Endometrium (tissue), 2 donors: ENCODE data around the gene STIM2.
"Not testable (repeated sequence)": the region's sequence is repeated elsewhere in the genome, so short reads cannot be mapped to it uniquely, and the experiment has no call there.

Source experiments
- FAIRE-seq: peaks from 2 replicates; lab custom pipeline; 2012; peaks lifted over from hg19 to GRCh38; lab: Jason Lieb, UNC
- donor health status: control.
- donor health status: control.

Gene STIM2

DNA sequence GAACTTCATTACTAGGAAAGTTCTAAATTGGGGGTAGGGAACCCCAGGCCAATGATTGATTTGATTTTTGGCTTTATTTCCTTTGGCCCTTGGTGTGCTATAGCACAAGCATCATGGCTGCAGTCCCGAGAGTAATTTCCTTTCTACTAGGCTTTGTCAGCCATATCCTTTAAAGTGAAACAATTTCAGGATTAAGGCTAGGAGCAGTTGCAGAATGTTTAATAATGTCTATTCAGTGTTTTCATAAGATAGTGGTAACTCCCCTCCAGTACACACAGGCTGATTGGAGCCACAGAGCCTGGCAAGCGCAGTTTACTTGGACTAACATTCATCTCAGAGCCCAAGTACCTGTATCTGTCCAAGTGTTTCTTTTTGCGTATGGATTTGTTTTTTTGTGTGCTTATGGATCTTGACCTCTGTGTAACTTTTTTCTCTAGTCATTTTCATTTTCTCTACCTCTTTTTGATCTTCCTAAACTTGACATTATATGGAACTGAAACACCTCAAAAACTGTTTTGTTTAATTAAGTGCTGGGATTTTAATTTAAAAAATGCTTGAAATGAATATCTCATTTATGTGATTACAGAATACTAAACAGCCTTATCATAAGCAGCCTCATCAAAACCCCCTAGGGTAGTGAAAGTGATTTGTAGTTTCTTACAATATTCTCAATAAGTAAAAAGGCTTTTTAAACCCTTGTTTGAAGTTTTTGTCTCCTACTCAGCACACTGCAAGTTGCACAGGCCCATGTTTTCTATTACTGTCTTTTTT, 7.5 kb downstream of the STIM2 start:
- no peak for FAIRE-seq

DNA sequence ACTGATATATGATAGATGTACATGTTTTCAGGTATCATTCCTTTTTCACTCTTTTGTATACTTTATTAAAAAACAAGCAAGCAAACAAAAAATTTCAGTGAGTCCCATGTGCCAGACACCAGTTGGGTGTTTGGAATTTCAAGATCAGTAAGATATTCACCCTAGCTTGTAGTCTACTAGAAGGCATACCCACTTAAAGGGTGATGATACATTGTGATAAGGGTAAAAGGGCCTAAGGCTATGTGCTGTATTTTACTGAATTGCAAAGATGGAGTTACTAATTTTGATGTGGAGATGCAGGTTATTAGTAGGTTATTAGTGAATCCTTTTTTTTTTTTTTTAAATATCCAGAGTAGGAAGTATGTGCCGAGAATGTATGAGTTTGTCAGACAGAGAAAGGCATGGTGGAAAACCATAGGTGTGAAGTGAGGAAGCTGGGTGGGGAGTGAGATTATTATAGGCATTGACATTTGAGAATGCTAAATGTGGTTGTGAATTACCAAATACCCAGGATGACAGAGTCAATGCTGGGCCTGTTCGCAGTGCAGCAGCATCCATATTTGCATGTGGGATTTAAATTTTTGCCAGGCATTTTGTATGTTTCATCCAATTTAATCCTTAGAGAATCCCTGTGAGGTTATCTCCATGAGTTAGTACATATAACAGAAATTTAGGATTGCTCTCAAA, 10.1 kb downstream of the STIM2 start:
- FAIRE-seq: no peak

DNA sequence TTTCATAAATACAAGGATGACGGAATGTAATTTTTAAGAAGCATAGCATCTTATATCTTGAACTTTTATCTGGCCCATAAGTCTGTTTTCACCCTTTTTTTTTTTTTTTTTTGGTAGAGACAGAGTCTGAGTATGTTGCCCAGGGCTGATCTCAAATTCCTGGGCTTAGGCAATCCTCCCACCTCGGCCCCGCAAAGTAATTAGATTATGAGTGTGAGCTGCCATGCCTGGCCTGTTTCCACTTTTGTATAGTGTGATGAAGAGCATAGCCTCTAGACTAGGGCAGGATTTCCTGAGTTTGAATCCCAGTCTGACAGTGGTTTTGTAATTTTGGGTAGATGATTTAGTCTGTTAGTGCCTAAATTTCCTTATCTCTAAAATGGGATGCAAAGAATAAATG, 11.0 kb downstream of the STIM2 start:
- FAIRE-seq: no peak

DNA sequence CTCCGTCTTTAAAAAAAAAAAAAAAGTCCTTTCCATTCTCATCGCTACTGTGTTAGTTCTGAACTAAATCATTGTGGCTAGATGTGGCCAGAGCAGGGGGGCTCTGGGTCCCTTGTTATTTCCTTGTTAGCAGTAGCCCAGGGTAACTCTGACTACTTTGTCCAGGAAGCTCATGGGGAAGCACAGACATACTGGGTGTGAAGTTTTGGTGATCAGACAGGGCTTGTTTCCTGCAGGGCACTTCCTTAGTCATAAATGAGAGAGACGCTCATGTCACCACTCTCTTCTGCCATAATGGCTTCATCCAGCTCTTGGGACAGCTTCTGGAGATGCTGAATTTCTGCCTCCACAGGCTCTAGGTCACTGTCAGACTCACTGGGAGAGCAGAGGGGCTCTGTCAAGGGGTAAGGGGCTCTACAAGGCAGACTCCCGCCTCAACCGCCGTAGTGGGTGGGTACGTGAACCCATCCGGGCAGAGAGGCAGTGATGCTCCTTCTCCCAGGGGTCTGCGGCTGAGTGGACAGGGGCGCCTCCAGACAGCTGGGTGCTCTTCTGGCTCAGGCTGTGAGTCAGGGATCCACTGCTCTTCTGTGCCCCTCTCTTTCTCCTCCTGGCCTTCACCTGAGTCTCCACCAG, 12.9 kb downstream of the STIM2 start:
- no peak for FAIRE-seq

DNA sequence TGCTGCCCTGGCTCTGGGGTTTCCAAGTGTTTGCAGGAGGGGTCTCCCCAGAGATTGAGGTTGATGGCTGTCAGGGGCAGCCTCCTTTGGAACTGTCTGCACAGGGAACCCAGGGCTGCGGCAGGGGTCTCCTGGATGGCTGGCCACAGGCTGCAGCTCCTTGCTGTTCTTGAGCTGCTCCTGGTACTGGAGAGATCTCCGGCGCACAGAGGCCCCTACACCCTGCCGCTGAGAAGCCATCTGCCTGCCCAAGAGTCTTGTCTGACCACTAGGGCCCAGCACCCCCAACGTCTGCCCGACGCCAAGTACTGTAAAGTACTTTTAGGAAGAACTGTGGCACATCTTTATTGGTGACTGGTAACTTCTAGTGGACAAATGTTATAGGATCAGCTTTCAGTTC, 13.5 kb downstream of the STIM2 start:
- no peak for FAIRE-seq

DNA sequence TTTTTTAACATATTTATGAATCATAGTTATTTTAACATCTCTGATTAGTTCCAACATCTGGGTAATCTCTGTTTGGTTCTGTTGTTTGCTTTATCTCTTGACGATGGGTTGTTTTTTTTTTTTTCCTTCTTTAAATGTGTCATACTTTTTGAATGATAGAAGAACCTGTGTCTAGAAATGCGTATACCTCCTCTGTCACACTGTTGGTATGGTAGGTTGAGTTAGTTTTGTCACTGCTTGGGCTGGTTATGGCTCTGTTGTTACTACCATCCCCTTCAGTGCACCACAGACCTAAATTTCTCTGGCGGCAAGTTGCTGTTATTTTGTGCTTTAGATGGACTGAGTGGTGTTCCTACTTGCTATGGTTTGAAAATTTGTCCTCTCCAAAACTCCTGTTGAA, 16.8 kb downstream of the STIM2 start:
- FAIRE-seq: no peak

DNA sequence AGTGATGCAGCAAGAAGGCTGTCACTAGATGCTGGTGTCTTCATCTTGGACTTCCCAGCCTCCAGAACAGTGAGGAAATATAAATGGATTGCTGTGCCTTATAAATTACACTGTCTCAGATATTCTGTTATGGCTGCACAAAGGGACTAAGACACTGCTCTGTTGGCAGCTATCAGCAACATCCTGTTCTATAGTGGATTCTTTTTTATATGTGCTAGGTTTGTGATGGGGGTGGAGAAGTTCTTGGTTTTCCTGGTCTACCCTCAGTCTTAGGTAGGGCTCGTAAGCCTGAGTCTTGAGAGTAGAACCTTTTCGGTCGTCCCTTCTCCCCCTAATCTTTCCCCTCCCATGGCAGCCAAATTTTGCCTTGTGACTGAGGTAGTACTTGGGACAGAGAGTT, 17.3 kb downstream of the STIM2 start:
- no peak for FAIRE-seq

DNA sequence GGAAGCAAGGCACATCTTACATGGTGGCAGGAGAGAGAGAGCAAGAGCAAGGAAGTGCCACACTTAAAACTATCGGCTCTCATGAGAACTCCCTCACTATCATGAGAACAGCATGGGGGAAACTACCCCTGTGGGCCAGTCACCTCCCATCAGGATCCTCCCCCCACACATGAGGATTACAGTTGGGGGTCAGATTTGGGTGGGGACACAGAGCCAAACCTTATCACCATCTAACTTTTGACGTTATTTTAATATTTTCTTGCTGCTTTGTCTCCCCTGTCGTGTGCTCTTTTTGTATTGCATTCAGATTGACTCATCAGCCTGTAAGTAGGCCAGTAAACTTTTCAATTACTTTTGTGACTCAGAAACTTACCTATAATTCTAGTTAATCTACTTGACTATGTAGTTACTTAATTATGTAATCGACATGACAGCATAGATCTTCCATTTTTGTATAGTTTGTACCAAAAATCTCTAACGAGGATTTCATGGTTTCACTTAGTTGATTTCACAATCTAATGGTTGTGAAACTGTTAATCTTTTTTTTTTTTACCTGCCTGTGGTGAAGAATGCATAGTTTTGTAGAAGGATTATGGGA, 18.3 kb downstream of the STIM2 start:
- no peak for FAIRE-seq

DNA sequence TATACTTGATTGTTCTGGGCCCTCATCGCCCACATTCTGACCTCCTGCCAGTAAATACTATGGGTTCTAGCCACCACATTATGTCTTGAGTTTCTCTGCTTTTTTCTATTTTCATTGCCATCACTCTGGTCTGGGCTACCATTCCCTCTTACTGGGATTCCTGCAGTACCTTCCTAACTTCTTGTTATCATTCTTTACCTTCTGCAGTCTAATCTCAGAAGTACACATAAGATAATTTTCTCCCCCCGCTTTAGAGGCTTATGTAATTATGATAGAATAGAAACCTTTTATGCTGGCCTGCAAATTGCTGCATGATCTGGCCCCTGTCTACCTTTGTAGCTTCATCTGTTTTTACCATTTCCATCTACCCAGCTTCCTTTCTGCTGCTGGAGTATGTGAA, 19.2 kb downstream of the STIM2 start:
- FAIRE-seq: no peak

DNA sequence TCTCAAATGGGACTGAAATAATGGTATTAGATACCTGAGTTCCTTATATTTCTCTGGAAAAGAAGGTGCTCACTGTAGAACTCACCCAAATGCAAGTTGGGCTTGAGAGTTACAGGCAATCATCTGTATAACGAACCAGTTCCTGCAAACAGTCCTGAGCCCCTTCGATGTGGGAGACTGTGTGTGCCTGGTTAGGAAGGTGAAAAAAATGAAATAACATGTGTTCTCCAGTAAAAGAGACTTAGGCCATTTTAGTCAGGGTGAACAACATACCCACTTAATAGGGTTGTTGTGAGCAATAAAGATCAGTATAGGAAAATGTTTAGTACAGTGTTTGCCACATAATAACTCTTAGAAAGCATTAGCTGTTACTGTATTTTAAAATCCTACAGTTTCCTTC, 23.4 kb downstream of the STIM2 start:
- FAIRE-seq: no peak

DNA sequence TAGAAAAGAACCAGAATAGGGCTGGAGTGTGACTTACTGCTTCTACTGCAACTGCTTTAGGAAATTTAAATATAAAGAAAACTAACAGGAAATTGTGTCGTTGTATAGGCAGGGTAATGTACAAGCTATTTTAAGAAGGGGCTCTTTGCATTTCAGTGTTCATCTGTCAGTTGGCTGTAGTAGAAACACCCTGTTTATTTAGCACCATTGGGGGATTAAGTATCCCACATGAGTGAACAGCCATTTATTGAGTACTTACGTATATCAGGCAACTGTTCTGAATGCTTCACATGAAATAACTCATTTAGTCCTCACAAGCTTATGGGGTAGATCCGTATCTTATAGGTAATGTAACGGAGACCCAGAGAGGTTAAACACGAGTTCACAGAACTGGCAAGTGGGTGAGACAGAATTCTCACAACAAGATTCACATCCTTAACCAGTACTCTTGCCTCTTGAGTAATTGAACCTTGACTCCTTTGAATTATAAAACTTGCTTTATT, 23.9 kb downstream of the STIM2 start:
- FAIRE-seq: no peak

DNA sequence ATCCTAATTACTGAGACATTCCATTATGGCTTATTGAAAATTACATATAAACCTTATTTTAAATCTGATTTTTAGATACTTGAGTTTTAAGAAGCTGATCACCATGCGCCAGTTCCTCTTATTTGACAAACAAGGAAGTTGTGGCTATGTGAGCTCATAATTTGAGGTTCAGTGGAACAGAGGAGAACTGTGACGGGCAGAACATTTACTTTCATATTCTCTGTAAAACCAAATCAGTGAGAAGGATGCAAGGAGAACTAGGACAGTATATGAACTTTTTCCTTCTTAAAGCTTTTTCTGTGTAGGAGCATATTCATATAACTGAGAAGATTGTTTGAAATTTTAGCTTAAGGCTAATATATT, 25.3 kb downstream of the STIM2 start:
- FAIRE-seq: no peak

DNA sequence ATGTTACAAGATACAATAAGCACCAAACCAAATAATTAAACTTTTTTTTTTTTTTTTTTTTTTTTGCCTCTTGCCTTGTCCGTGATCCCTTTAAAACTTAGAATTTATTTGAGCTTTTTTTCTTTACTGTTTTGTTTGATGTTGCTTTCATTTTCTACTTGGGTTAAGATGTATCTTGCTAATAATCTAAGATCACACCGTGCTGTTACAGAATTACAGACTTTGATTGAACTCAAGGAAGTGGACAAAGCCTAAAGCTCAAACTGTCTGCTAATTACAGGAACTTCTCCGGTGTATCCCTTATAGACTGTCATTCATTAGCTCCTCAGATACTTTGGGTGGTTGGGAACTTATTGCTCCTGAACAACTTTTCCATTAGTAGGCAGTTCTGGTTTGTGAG, 26.5 kb downstream of the STIM2 start:
- no peak for FAIRE-seq

DNA sequence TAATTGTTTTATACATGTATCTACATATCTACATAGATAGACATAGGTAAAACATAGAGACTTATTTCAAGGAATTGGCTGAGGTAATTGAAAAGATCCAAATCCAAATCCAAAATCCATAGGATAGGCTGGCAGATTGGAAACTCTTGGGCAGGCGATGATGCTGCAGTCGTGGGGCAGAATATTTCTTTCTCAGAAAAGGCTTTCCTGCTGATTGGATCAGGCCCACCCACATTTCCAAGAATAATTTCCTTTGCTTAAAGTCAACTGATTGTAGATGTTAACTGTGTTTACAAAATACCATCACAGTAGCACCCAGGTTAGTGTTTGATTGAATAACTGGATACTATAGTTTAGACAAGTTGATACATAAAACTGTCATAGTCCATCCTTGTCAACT, 27.2 kb downstream of the STIM2 start:
- no peak for FAIRE-seq

DNA sequence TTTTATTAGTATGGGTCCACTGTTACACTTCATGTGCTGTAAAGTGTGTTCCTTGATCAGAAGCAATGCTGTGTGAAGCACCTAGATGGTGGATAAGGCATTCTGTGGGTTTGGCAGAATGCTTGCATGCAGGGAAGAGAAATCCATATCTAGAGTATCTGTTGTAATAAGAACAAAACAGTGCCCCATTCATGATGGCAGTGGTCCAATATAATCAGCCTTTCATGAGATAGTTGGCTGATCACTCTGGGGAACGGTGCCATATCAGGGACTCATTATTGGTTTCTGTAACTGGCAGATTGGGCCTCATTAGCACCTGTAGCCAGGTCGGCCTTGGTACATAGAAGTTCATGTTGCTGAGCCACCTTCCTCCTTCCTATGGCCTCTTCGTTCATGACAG, 28.7 kb downstream of the STIM2 start:
- no peak for FAIRE-seq

DNA sequence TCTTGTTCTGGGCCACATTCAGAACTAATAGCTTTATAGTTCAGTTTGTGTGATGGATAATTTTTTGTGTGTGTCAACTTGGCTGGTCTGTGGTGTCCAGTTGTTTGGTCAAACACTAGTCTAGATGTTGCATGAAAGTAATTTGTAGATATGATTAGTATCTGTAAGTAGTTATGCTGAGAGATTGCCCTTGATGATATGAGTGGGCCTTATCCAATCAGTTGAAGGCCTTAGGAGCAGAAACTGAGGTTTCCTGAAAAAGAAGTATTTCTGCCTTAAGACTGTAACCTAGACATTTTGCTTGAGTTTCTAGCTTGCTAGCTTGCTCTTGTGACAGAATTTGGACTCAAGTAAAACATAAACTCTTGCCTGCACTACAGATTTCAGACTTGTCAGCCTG, 30.4 kb downstream of the STIM2 start:
- no peak for FAIRE-seq

DNA sequence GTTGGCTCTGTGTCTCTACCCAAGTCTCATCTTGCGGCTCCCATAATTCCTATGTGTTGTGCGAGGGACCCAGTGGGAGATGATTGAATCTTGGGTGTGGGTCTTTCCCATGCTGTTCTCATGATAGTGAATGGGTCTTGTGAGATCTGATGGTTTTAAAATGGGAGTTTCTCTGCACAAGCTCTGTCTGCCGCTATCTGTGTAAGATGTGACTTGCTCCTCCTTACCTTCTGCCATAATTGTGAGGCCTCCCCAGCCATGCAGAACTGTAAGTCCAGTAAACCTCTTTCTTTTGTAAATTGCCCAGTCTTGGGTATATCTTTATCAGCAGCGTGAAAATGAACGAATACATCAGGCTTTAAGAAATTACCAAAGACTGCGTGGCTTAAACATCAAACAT, 31.2 kb downstream of the STIM2 start:
- no peak for FAIRE-seq

DNA sequence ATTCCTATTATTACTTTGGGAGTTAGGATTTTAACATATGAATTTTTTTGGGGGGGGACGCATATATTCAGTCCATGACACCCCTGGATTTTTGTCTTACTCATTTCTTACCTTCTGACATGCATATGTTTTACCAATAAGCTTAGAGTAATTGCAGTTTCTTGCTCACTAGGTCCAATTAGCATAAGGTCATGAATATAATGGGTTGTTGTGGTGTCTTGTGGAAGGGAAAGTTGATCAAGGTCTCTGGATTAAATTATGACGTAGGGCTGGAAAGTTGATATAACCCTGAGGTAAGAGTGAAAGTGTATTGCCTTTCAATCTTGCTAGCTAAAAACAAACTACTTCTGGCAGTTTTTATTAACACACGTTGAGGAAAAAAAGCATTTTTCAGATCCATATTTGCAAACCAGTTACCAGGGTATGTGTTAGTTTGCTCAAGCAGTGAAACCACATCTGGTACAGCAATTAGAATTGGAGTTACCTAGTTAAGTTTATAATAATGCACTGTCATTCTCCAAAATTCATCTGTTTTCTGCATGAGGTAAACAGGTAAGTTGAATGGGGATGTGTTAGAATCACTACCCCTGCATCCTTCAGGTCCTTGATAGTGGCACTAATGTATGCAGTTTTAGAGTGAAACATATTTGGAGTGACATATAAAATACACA, 32.0 kb downstream of the STIM2 start:
- FAIRE-seq: no peak

DNA sequence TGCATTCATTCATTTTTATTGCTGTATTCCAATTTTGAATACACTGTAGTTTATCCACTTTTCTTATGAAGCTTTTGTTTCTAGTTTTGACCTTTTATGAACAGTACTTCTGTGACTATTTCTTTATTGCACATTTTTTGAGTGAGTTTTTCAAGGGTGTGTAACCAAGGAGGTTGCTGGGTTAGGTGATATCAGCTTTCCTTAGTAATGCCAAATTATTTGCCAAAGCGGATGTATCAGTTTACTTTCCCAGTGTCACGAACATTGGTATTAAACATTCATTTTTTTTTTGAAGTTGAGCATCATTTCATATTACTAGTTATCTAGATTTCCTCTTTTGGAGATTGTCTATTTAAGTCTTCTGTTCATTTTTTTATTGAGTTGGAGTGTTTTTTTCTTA, 32.9 kb downstream of the STIM2 start:
- FAIRE-seq: no peak

DNA sequence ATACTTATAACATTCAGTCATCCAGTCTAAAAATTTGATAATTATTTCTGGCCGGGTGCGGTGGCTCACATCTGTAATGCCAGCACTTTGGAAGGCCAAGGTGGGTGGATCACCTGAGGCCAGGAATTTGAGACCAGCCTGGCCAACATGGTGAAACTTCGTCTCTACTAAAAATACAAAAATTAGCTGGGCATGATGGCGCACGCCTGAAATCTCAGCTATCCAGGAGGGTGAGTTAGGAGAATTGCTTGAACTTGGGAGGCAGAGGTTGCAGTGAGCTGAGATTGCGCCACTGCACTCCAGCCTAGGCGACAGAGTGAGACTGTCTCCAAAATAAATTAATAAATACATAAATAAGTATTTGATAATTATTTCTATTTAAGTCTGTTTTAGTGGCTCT, 34.2 kb downstream of the STIM2 start:
- not testable (repeated sequence) for FAIRE-seq

DNA sequence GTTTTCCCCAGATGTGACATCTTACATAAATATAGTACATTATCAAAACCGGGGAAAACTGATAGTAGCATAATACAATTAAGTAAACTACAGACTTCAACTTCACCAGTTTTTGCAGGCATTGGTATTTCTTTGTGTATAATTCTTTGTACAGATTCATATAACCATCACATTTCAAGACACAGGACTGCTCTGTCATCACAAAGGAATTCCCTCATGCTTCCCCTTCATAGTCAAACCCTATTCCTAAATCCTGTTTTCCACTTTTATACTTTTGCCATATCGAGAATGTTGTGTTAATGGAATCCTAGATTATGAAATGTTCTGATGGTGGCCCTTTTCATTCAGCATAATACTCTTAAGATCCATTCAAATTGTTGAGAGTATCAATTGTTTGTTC, 36.0 kb downstream of the STIM2 start:
- no peak for FAIRE-seq

DNA sequence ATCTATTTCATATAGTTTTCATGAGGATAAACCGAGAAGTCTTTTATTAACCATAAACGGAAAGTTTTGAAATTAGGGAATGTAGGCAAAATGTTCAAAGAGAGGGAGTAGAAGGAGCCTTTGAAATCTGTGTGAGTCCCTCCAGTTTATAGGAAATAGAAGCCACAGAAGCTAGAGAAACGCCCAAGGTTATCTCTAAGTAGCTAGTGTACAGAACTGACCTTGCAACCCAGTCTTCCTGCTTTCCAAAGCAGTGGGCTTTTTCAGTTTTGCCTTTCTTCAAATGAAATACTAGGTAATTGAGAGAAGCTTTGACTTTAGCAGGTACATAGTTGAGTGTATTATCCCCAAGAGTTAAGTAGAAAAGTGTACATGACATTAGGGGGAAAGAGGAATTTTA, 39.4 kb downstream of the STIM2 start:
- FAIRE-seq: no peak

DNA sequence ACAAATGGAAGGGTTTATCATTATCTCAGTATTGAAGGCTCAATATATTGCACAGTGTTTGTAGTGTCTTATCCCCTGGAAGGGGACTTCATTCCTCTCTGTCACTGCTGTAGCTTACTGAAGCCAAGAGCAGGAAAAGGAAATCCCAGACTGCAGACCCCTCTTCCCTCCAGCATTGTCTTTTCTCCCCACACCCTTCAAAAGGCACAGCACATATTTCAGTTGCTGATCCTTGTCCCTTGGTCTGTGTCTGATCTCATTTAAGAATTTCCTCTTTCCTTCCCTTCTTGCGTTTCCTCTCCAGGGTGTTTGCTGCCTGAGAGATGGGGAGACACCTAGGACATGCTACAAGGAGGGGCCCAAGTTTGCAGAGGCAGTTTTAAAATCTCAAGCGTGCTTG, 40.1 kb downstream of the STIM2 start:
- FAIRE-seq: no peak
